ENCODE measurements around the gene CA10. TPM values are rescaled to one million over a fixed set of nuclear protein-coding genes. Genes with fewer than 3 reads are reported as not detected.

The CA10 gene
- total RNA-seq, 2 donors from 2014 or later = not detected

- H3K4me1 ChIP-seq (ENCODE audit: control insufficient read depth in 1 of 2, low read depth in 2 of 2) = no peaks in the 10 kb centered on the region
- H3K36me3 ChIP-seq = no peaks in the 10 kb centered on the region
- no peak overlapping the region for H3K27ac ChIP-seq
- DNase-seq (ENCODE audit: low spot score) = no peak
- no peaks in the 10 kb centered on the region for H3K9me3 ChIP-seq
- H3K27me3 ChIP-seq (replicated peaks; ENCODE audit: insufficient read depth) = no peaks in the 10 kb centered on the region
- ATAC-seq (ENCODE audit: insufficient number of reproducible peaks, low FRiP score, low read depth) = no peak
- no peak for TF ChIP-seq CTCF (IDR thresholded peaks at IDR 0.05)
- H3K4me3 ChIP-seq = no peak overlapping the region
Measured at GRCh38 chr17:52120465-52120864, 38.0 kb downstream of the CA10 start.

- no peaks in the 10 kb centered on the region for H3K27me3 ChIP-seq (replicated peaks; ENCODE audit: insufficient read depth)
- DNase-seq (ENCODE audit: low spot score) (no peak), ATAC-seq (ENCODE audit: insufficient number of reproducible peaks, low FRiP score, low read depth) (no peak)
- H3K36me3 ChIP-seq = no peaks in the 10 kb centered on the region
- H3K4me3 ChIP-seq = no peak overlapping the region
- no peak overlapping the region for H3K27ac ChIP-seq
- H3K4me1 ChIP-seq (ENCODE audit: control insufficient read depth in 1 of 2, low read depth in 2 of 2) = no peaks in the 10 kb centered on the region
- no peaks in the 10 kb centered on the region for H3K9me3 ChIP-seq
- TF ChIP-seq CTCF (IDR thresholded peaks at IDR 0.05) = no peak
Measured at GRCh38 chr17:52110923-52111581, 47.5 kb downstream of the CA10 start.

GRCh38 chr17:52106638-52107261 is 51.8 kb downstream of the CA10 start:
- no peak overlapping the region for H3K27ac ChIP-seq
- H3K9me3 ChIP-seq = no peaks in the 10 kb centered on the region
- DNase-seq (ENCODE audit: low spot score) = no peak
- ATAC-seq (ENCODE audit: insufficient number of reproducible peaks, low FRiP score, low read depth) = no peak
- peak; percentile 48 for TF ChIP-seq CTCF (IDR thresholded peaks at IDR 0.05)
- H3K4me1 ChIP-seq (ENCODE audit: control insufficient read depth in 1 of 2, low read depth in 2 of 2) = no peaks in the 10 kb centered on the region
- H3K27me3 ChIP-seq (replicated peaks; ENCODE audit: insufficient read depth) = no peaks in the 10 kb centered on the region
- H3K4me3 ChIP-seq = no peak overlapping the region
- no peaks in the 10 kb centered on the region for H3K36me3 ChIP-seq

GRCh38 chr17:52106072-52106471 is 52.4 kb downstream of the CA10 start:
- TF ChIP-seq CTCF (IDR thresholded peaks at IDR 0.05) = no peak
- H3K36me3 ChIP-seq = no peaks in the 10 kb centered on the region
- H3K9me3 ChIP-seq = no peaks in the 10 kb centered on the region
- no peak for ATAC-seq (ENCODE audit: insufficient number of reproducible peaks, low FRiP score, low read depth)
- H3K27ac ChIP-seq = no peak overlapping the region
- no peaks in the 10 kb centered on the region for H3K4me1 ChIP-seq (ENCODE audit: control insufficient read depth in 1 of 2, low read depth in 2 of 2)
- no peak overlapping the region for H3K4me3 ChIP-seq
- no peaks in the 10 kb centered on the region for H3K27me3 ChIP-seq (replicated peaks; ENCODE audit: insufficient read depth)
- DNase-seq (ENCODE audit: low spot score) = no peak

GRCh38 chr17:52105591-52105990 is 52.9 kb downstream of the CA10 start:
- H3K27ac ChIP-seq = no peak overlapping the region
- no peak for TF ChIP-seq CTCF (IDR thresholded peaks at IDR 0.05)
- H3K4me1 ChIP-seq (ENCODE audit: control insufficient read depth in 1 of 2, low read depth in 2 of 2) = no peaks in the 10 kb centered on the region
- DNase-seq (ENCODE audit: low spot score) (no peak), ATAC-seq (ENCODE audit: insufficient number of reproducible peaks, low FRiP score, low read depth) (no peak)
- no peak overlapping the region for H3K4me3 ChIP-seq
- H3K36me3 ChIP-seq = no peaks in the 10 kb centered on the region
- H3K27me3 ChIP-seq (replicated peaks; ENCODE audit: insufficient read depth) = no peaks in the 10 kb centered on the region
- H3K9me3 ChIP-seq = no peaks in the 10 kb centered on the region
